Colon (tissue), 2 donors: ENCODE measurements around the gene ACTN3.
"Not testable (repeated sequence)": the region's sequence is repeated elsewhere in the genome, so short reads cannot be mapped to it uniquely, and the experiment has no call there.

ENCODE experiments used
- FAIRE-seq: peaks from 2 replicates; lab custom pipeline; 2012; peaks lifted over from hg19 to GRCh38; lab: Jason Lieb, UNC
- donor health status: control.
- donor health status: control.

ACTN3 gene

DNA sequence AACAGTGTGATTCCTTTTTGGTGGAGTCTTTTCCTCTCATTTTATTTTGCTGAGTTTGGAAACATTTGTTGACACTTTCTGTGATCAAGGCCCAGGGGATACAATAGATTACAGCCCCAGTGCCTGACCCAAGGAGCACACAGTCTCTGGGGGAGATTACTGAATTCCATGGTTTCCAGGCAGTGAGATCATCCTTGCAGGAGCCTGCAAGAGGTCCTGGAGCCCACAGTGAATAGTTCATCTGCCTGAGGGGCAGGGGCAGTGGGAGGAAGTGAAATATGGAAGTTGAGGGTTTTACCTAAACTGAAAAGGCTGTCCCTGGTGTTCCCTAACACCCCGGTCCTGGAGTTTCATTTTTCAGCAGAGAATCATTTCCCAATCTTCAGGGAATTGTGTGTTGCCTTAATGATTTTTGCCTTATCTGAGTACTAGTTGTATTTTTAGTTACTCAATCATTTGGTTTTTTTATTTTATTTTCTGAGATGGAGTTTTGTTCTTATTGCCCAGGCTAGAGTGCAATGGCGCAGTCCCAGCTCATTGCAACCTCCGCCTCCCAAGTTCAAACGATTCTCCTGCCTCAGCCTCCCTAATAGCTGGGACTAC, 54.0 kb downstream of the ACTN3 start:
- FAIRE-seq = no peak

DNA sequence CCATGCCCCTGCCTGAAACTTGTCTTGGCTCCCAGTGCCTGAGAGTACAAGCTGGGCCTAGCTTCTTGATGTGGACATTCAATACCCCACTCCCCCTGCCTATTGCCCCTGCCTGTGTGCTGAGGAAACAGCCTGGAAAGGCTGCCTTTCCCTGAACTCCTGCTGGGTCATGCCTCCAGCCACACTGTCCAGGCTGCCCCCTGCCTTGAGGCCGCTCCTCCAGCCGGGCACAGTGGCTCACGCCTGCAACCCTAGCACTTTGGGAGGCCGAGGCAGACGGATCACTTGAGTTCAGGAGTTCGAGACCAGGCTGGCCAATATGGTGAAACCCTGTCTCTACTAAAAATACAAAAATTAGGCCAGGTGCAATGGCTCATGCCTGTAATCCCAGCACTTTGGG, 56.4 kb downstream of the ACTN3 start:
- no peak for FAIRE-seq

DNA sequence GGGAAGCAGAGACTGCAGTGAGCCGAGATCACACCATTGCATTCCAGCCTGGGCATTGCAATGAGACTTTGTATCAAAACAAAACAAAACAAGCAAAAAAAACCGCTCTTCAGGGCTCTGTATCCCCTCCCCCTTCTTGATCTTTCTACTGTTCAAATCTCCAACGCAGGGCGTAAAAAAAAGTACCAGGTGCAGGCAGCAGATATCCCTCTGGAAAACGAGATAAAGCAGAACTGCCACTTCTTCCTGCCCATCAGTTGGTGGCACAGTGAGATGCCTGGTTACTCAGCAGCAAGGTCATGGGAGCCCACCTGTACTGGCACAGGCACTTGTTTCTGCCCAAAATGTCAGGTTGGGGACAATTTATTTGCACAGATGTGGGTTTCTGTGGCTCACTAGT, 57.5 kb downstream of the ACTN3 start:
- FAIRE-seq = no peak

DNA sequence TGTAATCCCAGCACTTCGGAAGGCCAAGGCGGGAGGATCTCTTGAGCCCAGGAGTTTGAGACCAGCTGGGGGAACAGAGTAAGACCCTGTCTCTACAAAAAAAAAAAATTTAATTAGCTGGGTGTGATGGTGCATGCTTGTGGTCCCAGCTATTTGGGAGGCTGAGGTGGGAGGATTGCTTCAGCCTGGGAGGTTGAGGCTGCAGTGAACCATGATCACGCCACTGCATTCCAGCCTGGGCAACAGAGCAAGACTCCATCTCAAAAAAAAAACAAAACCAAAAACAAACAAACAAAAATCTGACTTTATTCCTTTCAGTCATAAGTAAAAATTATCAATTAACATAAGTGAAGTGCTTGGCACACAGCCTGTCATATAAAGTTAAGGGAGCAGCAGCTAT, 59.9 kb downstream of the ACTN3 start:
- FAIRE-seq = not testable (repeated sequence)

DNA sequence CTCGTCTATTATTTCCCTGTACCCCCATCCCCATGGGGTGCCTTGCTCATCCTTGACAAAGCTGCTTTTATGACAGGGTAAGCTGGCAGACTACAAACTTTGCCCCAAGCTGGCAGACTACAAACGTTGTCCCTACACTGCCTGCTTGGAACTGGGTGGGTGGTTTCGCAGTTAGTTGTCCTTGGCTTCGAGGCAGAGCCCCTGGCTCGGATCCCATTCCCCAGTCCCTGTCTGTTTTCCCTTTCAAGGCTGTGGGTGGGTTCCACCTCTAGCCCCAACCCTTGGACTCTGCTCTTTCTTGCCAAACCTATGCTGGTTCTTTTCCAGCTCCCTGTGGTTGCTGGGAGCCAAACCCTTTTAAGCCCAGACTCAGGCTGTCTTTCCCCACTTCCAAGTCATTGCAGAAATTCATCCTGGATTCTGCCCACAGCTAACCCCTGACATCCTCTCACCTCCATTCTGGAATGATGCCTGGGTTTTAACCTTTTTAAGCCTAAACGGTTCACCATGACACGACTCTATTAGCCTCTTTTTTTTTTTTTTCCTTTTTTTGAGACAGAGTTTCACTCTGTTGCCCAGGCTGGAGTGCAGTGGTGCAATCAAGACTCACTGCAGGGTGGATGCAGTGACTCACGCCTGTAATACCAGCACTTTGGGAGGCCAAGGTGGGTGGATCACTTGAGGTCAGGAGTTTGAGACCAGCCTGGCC, 60.6 kb downstream of the ACTN3 start:
- no peak for FAIRE-seq

DNA sequence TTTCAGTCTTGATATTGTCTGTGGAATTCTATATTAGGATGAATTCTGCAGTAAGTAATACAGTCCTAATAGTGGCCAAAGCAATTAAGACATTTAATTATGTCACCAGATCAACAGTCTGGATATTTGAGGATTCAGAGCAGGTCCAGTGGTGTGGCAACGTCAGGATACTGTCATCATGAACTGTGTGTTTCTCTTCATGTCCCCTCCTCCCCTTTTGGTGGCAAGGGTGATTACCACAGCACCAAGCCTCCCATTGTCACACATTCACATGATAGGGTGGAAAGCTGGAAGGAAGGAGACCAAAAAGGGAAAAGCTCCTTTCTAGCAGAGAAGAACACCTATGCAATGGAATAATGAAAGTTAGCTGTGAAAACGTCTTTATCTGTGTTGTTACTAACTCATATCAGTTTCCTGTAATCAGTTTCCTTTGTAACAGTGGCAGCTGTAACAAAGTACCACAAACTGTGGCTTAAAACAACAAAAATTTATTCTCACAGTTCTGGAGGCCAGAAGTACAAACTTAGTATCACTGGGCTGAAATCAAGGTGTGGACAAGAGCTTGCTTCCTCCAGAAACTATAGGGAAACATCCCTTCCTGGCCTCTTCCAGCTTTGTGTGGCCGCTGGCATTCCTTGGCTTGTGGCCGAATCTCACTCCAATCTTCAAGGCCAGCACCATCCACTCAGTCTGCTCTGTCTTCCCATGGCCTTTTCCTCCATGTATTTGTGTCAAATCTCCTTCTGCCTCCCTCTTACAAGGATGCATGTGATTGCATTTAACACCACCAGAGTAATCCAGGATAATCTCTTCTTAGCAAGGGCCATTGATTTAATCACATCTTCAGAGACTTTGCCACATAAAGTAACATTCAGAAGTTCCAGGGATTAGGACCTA, 63.3 kb downstream of the ACTN3 start:
- FAIRE-seq = no peak

DNA sequence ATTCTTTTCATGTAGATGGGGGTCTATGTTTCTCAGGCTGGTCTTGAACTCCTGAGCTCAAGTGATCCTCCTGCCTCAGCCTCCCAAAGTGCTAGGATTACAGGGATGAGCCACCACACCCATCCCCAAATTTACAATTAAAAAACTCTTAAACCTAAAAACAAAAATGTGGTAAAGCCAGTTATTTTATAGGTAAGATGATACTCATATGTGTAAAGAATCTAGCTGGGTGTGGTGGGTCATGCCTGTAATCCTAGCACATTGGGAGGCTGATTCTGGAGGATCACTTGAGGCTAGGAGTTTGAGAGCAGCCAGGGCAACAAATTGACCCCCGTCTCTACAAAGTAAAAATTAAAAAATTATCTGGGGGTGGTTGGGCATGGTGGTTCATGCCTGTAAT, 65.8 kb downstream of the ACTN3 start:
- no peak for FAIRE-seq
